Chondrocyte (in vitro differentiated cells): Measurements from ENCODE around the gene KIAA0232. TPM values are rescaled to one million over a fixed set of nuclear protein-coding genes. Genes with fewer than 3 reads are reported as not detected.

Experiments
- DNase-seq: peaks from one replicate; pipeline ENCODE4 v3.0.0; 2021; ENCODE audit warnings: mixed read lengths, low spot score
- H3K27ac Mint-ChIP-seq: one replicate; pipeline ENCODE4 v1.8.0; 2021; ENCODE audit warnings: mild to moderate bottlenecking, moderate library complexity, mixed read lengths; ENCODE audit not compliant: unreplicated experiment
- H3K27me3 Mint-ChIP-seq: 2 replicates; pipeline ENCODE4 v1.8.0; 2021; ENCODE audit warnings: low read depth, mixed read lengths
- H3K36me3 Mint-ChIP-seq: 2 replicates; pipeline ENCODE4 v1.8.0; 2021; ENCODE audit warnings: low read depth, mixed read lengths
- H3K4me1 Mint-ChIP-seq: 2 replicates; pipeline ENCODE4 v1.8.0; 2021; ENCODE audit warnings: low read depth, mild to moderate bottlenecking, mixed read lengths
- H3K4me3 Mint-ChIP-seq: one replicate; pipeline ENCODE4 v1.8.0; 2021; ENCODE audit warnings: mild to moderate bottlenecking, moderate library complexity, mixed read lengths; ENCODE audit not compliant: unreplicated experiment
- H3K9me3 Mint-ChIP-seq: 2 replicates; pipeline ENCODE4 v1.8.0; 2021; ENCODE audit warnings: low read depth, mixed read lengths
- total RNA-seq: library from RNA; stranded (reverse); gene quantifications from 3 replicates; pipeline ENCODE4 v1.2.1, GENCODE V29; 2021
- TF ChIP-seq, protein P1 (sequence below): fragments of 200-600 bp; sonication (generic); IDR thresholded peaks from 2 replicates; pipeline ENCODE4 v1.5.0; 2021; ENCODE audit warnings: antibody characterized with exemption, mild to moderate bottlenecking, moderate library complexity

Gene KIAA0232
- total RNA-seq, 1 donor from 2014 or later, result 24.7 TPM

DNA sequence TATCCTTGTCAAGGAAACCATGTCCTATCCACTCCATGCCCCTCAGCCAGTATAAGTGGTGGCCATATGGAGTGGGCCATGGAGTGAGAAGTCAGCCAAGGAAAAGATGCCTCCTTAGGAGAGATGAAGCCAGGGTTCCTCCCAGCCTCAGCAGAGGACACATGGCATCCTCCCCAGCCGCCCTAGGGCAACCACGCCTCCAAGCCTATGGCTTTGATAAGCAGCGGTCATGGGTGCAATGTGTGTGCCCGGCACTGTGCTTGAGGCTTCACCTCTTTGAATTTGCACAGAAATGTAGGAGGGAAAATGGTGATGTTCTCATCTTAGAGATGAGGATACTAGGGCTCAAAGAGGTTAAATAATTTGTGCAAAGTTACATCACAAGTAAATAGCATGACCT lies 92.5 kb downstream of the KIAA0232 start:
- DNase-seq, result no peak
- H3K4me3 Mint-ChIP-seq, result no peak overlapping the region
- no peak overlapping the region for H3K27ac Mint-ChIP-seq
- TF ChIP-seq, protein P1, sequence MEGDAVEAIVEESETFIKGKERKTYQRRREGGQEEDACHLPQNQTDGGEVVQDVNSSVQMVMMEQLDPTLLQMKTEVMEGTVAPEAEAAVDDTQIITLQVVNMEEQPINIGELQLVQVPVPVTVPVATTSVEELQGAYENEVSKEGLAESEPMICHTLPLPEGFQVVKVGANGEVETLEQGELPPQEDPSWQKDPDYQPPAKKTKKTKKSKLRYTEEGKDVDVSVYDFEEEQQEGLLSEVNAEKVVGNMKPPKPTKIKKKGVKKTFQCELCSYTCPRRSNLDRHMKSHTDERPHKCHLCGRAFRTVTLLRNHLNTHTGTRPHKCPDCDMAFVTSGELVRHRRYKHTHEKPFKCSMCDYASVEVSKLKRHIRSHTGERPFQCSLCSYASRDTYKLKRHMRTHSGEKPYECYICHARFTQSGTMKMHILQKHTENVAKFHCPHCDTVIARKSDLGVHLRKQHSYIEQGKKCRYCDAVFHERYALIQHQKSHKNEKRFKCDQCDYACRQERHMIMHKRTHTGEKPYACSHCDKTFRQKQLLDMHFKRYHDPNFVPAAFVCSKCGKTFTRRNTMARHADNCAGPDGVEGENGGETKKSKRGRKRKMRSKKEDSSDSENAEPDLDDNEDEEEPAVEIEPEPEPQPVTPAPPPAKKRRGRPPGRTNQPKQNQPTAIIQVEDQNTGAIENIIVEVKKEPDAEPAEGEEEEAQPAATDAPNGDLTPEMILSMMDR, result no peak
- peaks cover 18% of the 10 kb centered on the region for H3K4me1 Mint-ChIP-seq
- H3K27me3 Mint-ChIP-seq, result no peaks in the 10 kb centered on the region
- H3K36me3 Mint-ChIP-seq, result peaks cover 24% of the 10 kb centered on the region
- H3K9me3 Mint-ChIP-seq, result no peaks in the 10 kb centered on the region

DNA sequence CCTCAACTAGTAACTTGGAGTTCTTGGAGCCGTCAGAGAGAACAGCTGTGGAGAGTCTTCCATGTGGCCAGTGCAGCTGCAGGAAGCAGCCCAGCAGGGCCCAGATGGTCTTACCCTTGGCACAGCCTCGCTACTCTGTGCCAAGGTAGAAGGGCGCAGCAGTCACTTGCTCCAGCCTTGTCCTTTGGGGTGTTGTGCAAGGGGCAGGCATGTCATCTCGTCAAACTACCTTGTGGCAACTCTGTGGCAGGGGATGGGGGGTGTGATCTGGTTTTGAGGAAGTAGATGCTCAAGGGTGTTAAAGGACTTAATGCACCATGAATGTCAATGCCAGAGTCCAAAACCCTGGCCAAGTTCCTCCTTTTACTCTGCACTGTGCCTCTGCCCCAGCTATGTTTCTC lies 92.9 kb downstream of the KIAA0232 start:
- TF ChIP-seq, protein P1, result no peak
- H3K36me3 Mint-ChIP-seq, result peaks cover 27% of the 10 kb centered on the region
- H3K27ac Mint-ChIP-seq, result no peak overlapping the region
- H3K27me3 Mint-ChIP-seq, result no peaks in the 10 kb centered on the region
- H3K4me3 Mint-ChIP-seq, result no peak overlapping the region
- no peaks in the 10 kb centered on the region for H3K9me3 Mint-ChIP-seq
- no peak for DNase-seq
- H3K4me1 Mint-ChIP-seq, result peaks cover 18% of the 10 kb centered on the region

DNA sequence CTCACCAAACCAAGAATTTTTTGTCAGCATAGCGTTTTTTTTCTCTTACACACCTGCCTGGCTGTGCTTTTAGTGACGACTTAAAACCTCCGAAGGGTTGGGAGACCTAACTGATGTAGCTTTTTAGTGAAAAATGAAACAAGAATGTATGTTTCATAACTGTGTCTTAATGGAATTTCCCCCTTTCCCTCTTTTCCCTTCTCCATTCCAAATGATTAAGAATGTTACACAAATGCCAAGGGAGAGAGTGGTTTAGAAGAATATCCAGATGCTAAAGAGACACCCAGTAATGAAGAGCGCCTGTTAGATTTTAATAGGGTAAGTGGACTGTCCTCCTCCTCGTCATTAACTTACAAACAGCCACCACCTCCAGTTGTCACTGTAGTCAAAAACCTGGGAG lies 93.9 kb downstream of the KIAA0232 start:
- DNase-seq, result no peak
- H3K36me3 Mint-ChIP-seq, result peaks cover 32% of the 10 kb centered on the region
- TF ChIP-seq, protein P1, result no peak
- no peaks in the 10 kb centered on the region for H3K27me3 Mint-ChIP-seq
- H3K9me3 Mint-ChIP-seq, result no peaks in the 10 kb centered on the region
- no peak overlapping the region for H3K4me3 Mint-ChIP-seq
- peak overlapping the region; percentile 81 for H3K27ac Mint-ChIP-seq
- peaks cover 18% of the 10 kb centered on the region for H3K4me1 Mint-ChIP-seq

DNA sequence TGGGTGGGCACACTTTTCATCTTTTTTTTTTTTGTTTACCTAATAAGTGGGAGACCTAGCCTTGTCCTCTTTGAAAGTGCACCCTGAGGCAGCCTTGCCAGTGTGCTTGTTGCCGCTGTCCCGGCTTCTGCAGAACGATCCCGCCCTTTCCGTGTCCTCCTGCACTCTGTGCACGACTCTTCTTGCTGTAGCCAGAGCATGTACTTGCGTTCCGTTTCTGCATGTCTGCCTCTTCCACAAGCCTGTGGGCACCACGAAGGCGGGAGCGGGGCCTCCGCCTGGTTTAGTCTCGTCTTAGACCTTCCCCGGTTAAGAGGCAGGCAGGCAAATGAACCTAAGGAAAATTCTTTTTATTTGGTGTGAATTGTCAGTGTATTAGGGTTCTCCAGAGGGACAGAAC lies 94.5 kb downstream of the KIAA0232 start:
- H3K27ac Mint-ChIP-seq, result peak overlapping the region; percentile 81
- H3K27me3 Mint-ChIP-seq, result no peaks in the 10 kb centered on the region
- H3K4me3 Mint-ChIP-seq, result no peak overlapping the region
- DNase-seq, result no peak
- H3K36me3 Mint-ChIP-seq, result peaks cover 32% of the 10 kb centered on the region
- TF ChIP-seq, protein P1, result no peak
- peaks cover 18% of the 10 kb centered on the region for H3K4me1 Mint-ChIP-seq
- no peaks in the 10 kb centered on the region for H3K9me3 Mint-ChIP-seq

DNA sequence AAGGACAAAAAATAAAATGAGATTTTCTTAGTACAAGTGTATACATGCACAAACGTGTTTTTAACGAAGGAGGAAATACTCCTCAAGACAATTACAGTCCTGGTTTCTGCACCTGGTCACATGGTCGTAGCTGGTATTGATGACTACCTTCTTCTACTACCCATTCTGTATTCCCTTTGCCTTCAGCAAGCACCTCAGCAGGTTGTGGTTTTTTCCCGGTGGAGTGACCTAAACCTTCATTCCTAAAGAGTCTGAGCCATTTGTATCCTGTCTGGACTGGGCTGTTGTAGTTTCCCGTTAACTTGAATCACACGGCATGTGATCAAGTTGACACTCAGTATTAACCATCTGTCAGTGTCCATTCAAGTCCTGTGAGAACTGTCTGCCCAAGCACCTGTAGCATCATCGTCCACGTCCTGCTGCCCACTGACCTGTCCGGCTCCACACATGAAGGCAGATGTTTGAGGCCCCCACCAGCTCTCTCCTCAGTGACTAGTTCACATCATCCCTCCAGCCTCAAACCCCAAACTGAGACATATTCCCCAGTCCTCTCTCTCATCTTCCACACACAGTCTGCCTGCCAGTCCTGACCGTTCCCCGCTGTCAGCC lies 96.0 kb downstream of the KIAA0232 start:
- H3K4me1 Mint-ChIP-seq, result peaks cover 18% of the 10 kb centered on the region
- H3K36me3 Mint-ChIP-seq, result peaks cover 39% of the 10 kb centered on the region
- DNase-seq, result no peak
- TF ChIP-seq, protein P1, result no peak
- H3K9me3 Mint-ChIP-seq, result no peaks in the 10 kb centered on the region
- H3K27me3 Mint-ChIP-seq, result no peaks in the 10 kb centered on the region
- no peak overlapping the region for H3K27ac Mint-ChIP-seq
- H3K4me3 Mint-ChIP-seq, result no peak overlapping the region
